Cortex of kidney (tissue), 1 donor: Measurements from ENCODE around the gene ARFGEF2.
"Not testable (repeated sequence)": the region's sequence is repeated elsewhere in the genome, so short reads cannot be mapped to it uniquely, and the experiment has no call there.

Experiments
- DNase-seq: peaks from one replicate; lab custom pipeline; 2025; lab: John Stamatoyannopoulos, UW

Gene ARFGEF2

DNA sequence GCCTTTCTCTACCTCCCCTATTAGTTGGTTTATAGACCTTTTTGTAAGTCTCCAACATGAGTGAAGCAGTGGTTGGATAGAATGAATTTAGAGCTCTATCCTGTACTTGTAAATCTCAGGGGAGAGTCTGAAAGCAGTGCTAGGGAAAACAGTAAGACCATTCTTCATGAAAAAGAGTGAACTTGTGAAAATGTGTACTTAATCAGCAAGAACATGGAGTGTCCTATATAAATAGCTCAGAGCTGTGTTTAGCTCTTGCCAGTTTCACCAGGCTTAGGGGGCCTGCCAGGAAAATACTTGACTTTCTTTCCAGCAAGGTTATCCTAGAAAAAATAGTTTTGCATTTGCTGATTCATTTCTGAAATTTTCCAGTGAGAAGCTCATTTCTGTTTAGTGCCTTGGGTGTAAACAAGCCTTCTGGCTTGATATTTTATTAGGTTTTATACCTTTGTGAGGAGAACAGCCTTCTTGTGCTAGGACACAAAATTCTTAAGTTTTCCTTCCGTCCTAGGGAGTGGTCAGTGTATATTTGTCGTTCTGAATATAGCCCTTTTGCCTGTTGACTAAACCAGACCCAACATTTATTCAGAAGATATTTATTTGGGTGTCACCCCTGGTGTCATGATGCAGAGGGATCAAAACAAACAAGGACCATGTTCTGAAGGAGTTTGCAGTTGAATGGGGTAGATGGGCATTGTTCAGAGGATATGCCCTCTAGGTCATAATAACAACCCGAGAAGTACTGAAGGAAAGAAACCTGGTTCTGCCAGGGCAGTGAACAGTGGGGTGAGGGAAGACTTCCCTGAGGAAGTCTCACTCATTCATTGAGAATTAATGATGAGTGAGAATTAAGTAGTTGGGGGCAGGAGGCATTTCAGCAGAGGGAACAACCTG lies 7.6 kb downstream of the ARFGEF2 start:
- no peak for DNase-seq

DNA sequence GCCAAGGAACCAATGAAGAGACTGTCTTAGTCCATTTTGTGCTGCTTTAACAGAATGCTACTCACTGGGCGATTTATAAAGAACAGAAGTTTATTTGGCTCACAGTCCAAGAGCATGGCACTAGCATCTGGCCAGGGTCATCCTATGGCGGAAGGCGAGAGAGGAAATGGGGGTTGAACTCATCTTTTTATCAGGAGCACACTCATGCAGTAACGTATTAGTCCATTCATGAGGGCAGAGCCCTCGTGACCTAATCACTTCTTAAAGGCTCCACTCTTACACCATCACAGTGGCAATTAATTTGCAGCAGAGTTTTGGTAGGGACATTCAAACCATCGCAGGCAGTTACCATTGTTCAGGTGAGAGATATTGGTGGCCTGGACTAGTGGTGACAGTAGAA lies 8.5 kb downstream of the ARFGEF2 start:
- DNase-seq, result no peak

DNA sequence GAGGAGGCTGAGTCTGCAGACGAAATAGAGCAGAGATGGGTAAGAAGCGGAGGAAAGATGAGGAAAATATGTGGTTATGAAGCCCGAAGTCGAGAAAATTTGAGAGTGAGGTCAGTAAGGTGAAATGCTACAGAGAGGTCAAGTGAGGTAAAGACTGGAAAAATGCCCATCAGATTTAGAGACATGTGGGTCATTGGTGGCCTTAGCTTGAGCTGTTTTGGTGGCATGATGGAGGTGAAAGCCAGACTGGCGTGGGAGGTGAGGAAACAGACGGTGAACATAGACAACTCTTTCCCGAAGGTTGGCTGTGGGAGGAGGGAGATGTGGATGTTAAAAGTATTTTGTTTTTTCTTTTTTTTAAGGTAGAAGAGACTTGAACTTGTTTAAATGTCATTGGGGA lies 9.4 kb downstream of the ARFGEF2 start:
- no peak for DNase-seq

DNA sequence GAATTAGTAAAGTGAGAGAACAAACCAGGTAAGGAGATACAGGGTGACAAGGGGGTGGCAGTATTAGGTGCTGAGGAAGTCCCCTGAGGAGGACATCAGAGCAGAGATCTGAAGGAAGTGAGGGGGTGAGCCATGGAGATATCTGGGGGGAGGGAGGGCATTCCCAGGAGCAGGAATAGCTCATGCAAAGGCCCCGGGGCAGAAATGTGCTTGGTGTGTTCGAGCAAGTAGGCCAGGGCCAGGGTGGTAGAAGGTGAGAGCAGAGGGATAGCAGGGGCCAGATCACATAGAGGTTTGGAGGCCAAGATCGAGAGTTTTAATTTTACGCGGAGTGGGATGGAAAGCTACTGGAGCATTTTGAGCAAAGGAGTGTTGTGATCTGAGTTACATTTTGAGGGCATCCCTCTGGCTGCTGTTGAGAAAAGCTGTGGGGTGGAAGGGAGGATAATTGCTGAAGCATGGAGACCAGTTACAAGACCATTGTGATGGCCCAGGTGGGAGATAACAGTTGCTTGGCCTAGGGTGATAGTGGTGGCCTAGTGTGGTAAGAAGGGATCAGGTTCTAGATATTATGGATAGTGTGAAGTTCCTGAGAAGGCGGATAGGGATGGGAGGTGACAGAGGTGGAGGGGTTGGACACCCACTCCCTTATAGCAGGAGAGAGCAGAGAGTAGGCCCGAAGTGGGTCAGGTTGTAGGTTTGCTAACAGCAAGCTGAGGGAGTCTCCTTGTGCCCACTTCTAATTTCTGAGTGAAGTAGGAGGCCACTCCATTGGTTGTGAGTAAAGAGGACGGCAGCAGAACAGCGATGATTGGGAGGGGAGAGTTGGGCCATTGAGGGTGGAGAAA lies 10.2 kb downstream of the ARFGEF2 start:
- no peak for DNase-seq

DNA sequence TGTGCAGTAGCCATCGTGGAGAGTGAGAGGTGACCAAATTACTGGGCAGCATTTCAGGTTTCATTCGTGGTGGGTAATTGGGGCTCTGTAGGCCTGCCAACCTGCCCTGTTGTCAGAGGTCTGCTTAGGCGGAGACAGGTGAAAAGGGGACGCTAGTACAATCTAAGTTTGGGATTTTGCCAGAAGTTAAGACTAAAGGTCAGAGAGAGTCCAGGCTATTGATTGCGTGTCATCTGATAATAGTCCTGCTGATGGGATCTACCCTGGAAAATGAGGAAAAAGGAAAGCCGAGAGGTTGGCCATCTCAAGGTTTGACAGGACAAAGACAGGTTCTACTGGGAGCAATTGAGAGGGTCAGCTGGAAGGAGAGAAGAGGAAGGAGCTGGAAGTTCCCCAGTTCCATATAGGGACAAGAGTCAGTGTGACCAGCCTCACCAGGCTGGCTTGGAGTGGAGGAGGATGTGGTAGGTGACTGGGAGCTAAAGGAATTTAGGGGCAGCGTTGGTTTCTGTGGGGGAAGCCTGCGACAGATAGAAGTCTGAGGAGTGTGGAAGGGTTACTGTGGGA lies 10.9 kb downstream of the ARFGEF2 start:
- no peak for DNase-seq

DNA sequence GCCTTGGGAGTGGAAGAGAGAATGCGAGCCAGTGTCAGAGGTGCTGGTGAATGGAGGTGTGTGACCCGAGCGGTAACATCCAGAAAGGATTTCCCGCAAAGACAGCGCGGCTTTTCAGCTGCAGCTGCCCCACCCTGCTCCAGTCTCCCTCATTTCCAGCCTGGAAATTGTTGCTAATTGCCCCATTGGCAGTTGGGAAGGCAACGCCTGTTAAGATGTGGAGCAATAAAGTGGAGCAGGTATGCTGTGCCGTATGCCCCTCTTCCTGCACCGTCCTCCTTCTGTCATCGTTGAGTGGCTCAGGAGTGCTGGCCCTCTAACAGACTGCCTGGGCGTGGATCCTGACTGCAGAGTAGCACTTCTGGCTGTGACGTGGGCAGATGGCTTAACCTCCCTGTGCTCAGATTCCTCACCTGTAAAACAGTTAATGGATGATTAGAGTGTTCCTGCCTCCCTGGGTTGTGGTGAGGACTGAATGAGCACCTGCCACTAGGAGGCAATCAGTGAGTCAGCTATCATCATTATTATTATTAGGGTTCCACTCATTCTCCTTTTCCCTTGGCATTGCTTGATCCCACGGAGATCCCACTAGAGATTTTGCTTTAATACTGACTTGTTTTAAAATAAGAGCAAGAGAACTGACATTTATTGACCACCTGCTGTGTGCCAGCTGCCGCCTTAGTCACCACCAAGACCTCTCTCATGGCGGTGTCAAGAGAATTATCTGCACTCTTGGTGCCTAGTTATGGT lies 11.7 kb downstream of the ARFGEF2 start:
- no peak for DNase-seq

DNA sequence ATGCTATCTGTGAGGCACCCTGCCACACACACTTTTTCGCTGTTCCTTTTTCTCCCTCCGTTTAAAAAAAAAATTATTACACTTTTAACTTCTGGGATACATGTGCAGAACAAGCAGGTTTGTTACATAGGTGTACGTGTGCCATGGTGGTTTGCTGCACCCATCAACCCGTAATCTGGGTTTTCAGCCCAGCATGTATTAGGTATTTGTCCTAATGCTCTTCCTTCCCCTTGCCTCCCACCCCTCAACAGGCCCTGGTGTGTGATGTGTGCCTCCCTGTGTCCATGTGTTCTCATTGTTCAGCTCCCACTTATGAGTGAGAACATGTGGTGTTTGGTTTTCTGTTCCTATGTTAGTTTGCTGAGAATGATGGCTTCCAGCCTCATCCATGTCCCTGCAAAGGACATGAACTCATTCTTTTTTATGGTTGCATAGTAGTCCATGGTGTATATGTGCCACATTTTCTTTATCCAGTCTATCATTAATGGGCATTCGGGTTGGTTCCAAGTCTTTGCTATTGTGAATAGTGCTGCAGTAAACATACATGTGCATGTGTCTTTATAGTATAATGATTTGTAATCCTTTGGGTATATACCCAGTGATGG lies 12.9 kb downstream of the ARFGEF2 start:
- DNase-seq, result not testable (repeated sequence)

DNA sequence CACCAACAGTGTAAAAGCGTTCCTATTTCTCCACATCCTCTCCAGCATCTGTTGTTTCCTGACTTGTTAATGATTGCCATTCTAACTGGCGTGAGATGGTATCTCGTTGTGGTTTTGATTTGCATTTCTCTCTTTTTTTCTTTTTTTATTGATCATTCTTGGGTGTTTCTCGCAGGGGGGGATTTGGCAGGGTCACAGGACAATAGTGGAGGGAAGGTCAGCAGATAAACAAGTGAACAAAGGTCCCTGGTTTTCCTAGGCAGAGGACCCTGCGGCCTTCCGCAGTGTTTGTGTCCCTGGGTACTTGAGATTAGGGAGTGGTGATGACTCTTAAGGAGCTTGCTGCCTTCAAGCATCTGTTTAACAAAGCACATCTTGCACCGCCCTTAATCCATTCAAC lies 13.5 kb downstream of the ARFGEF2 start:
- DNase-seq, result not testable (repeated sequence)

DNA sequence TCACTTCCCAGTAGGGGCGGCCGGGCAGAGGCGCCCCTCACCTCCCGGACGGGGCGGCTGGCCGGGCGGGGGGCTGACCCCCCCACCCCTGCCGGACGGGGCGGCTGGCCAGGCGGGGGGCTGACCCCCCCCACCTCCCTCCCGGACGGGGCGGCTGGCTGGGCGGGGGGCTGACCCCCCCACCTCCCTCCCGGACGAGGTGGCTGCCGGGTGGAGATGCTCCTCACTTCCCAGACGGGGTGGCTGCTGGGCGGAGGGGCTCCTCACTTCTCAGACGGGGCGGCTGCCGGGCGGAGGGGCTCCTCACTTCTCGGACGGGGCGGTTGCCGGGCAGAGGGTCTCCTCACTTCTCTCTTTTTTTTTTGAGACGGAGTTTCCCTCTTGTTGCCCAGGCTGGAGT lies 14.7 kb downstream of the ARFGEF2 start:
- not testable (repeated sequence) for DNase-seq

DNA sequence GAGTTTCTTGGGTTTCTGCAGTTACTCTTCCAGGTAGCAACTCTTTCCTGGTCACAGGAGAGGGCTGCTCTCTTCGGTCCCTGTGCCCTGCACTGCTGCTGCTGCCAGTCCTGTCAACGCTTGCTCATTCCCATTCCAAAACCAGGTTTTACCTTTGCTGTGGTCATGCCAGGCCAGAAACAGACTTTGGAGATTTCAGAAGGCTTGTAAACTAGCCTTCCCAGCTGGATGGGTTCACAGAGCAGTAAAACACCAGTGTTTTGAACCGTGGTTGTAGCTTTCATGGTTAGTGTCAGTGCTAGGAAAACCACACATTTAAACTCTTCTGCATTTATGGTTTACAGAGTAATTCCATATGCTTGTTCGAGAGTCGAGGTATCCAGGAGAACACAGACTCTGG lies 16.2 kb downstream of the ARFGEF2 start:
- DNase-seq, result no peak

DNA sequence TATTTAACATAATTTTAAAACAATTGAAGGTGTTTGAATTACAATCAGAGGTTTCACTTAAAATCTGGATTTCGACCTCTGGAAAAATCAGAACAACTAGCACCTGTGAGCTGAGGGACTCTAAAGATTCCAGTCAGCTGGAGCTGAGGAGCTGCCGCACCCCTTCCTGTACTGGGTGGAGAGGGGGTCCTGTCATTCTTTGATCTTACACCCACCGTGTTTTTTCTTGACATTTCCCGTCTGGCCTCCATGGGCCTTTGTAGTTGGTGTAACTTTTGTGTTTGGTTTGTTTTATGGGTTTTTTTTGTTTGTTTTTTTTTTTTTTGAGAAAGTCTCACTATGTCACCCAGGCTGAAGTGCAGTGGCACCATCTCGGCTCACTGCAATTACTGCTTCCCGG lies 17.2 kb downstream of the ARFGEF2 start:
- no peak for DNase-seq

DNA sequence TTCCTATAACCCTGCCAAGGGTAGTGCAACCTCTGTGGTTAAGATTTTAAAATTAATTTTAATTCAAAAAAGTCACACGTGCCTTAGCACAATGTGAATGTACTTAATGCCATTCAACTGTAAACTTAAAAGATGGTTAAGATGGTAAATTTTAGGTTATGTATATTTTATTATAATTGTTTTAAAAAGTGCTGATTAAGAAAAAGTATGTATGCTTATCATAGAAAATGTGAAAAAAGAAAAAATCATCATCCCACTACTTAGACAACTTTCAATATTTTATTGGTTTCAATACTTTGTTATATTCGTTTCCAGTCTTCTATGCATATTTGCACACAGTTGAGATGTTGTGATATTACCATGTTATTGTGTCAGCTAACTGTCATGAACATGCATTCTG lies 18.7 kb downstream of the ARFGEF2 start:
- DNase-seq, result no peak

DNA sequence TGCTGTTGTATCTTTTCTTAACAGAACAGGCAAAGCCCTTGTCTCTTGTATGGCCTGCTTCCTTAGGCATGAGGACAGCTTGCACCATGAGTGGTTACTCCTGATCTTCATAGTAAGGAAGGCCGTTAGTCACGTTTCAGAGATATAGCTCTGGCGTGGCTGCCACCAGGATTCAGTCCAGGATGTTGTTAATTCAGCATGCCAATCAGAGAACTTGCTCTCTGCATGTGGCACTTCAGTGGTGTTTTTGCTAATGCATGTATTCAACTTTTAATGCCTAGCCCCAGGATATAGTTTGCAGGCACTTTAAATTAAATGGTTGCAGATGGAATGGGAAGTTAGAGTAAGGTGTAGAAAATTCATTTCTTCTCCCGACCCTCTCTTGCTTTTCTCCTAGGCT lies 20.0 kb downstream of the ARFGEF2 start:
- DNase-seq, result no peak

DNA sequence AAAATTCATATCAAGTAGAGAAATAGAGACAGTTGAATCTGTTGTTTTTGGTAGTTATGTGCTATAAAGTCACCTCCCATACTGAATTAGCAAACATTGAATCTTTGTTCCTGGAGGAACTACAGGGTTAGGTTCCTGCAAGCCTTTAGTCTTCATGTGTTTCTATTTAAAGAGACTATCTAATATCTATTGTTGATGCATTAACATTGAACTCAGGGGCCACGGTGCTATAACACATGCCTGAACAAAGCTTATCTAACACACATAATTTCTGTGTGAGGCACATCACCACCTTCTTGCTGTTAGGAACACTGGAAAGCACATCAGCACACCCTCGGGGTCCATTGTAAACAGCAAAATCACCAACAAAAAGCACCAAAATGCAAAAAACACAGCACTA lies 21.2 kb downstream of the ARFGEF2 start:
- no peak for DNase-seq

DNA sequence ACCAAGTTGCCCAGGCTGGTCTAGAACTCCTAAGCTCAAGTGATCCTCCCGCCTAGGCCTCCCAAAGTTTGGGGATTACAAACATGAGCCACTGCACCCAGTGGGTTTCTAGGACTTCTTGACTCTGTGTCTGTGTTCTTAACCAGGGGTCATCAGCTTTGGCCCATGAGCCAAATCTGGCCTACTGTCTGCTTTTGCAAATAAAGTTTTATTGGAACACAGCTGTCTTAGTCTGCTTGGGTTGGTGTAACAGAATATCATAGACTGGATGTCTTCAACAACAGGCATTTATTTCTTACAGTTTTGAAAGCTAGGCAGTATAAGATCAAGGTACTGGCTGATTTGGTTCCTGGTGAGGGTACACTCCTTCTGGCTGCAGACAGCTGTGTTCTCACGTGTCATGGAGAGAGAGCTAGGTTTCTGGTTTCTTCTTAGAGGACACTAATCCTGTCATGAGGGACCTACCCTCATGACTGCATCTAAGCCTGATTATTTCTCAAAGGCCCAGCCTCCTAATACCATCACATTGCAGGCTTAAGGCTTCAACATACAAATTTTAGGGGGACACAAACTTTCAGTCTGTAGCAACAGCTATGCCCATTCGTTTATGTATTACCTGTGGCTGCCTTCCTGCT lies 23.3 kb downstream of the ARFGEF2 start:
- no peak for DNase-seq

DNA sequence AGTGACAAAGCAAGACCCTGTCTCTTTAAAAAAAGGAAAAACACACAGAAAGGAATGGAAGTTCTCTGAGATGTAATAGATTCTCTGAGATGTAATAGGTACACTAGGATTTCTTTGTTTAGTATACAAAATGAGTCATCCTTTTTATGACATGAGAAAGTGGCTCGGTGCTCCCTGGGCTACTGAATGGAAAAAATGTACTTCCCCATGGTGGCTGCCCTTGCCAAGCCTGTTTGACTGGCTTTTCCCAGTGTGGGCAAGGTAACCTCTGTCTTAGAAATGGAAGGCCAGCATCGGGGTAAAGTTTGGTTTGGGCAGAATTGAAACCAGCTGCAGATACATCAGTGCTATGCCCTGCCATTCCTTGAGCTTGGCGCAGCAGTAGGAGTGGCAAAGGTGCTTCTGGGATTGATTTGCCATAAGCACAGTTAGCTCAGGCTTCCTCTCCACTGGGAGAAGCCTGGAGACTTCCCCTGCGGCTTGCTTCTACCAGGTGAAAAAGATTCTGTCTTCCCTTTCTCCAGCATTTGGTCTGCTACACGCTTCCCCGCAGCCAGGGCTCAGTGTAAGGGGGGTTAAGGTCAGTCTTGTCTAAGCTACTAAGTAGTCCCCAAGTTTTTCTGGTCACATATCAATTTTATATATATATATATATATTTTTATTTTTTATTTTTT lies 24.5 kb downstream of the ARFGEF2 start:
- DNase-seq, result no peak

DNA sequence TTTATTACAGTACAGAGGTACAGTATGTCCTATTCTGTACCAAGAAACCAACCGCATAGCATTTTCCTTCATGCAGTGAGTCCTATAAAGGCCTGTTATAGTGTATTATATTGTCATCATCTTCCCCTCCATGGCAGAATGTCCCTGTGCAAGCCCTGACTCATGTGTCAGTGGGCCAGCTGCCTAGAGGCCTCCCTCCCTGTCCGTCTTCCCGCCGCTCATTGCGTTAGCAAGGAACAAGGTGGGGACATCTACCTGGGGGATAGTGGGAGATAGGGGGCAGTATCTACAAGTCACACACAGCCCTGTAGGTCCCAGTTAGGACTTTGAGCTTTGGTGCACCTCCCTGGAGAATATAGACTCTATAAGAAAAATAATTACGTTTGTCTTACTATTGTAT lies 27.1 kb downstream of the ARFGEF2 start:
- DNase-seq, result no peak

DNA sequence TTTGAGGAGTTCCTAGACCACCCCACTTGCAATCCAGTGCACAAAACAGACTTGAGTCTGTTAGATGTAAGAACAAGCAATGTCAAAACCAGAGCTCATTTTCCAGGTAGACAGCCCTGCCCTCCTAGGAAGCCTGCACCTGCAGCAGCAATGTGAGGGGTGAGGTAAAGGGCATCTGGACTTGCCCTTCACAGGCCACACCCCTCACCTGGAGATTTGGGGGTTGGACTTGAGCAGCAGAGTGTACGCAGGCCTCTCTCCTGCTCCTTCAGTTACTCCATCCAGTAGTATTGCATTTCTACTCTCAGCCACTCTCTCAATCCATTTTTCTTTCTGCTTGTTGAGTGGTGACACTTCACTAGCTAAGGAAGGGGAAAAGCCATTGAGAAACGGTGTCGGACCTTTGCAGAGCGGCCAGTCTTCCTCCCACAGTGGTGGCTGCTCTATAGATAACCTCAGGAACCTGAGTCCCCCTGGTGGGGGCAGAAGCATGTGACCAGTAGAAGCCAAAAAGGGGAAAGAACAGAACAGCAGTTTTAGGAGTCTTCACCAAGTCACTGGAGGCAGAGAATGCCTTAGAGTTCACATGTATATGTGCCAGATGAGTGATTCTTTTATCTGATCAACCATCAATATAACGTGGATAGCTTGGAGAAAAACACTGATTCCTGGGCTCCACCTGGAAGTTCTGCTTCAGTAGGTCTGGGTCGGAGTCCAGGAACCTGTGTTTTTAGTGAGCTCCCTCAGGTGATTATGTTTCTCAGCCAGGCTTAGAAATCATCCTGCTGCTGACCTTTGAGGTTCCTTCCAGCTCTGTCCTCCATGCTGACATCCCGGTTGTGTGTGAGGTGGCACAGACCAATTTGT lies 28.0 kb downstream of the ARFGEF2 start:
- no peak for DNase-seq

DNA sequence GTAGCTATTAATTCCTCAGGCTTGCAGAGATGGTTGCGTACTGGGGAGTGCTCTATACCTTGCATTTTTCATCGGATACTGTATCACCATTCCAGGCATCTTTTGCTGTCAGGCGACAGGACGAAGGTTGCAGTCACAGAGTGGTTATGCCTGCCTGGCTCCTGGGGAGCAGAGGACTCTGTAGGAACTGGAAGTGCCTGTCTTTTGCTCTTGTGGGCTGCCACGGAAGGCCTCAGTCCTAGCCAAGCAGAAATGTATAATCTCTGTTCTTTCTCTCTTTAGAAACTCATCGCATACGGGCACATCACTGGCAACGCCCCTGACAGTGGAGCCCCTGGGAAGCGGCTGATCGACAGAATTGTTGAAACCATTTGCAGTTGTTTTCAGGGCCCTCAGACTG lies 29.5 kb downstream of the ARFGEF2 start:
- no peak for DNase-seq

DNA sequence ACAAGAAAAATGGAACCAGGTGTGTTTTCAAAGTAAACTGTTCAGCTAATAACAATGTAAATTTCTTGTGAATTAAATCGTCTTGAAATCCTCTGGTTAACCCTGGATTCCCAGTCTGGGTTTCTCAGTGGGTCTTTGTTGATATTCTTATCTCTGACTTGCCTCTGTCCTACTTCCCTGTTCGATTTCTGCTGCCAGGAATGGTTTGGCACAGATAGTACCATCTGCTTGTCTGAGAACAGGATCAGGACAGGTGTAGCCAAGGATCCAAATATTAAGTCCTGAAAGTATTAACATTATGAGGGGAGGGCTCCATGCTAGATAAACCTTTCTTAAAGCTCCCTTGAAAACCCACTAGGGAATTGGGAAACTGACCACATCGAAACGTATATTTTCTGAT lies 30.1 kb downstream of the ARFGEF2 start:
- no peak for DNase-seq
